Mesothelial cell of epicardium (in vitro differentiated cells): ENCODE data around the gene APOBEC2. TPM values are rescaled to one million over a fixed set of nuclear protein-coding genes. Genes with fewer than 3 reads are reported as not detected.

ENCODE experiments used
- DNase-seq, 2 experiments: peaks; one replicate each; pipeline ENCODE4 v3.0.0; 2021; ENCODE audit warnings: low spot score in 2 of 2; ENCODE audit not compliant: unreplicated experiment in 2 of 2
- H3K27ac Mint-ChIP-seq: 2 replicates; pipeline ENCODE4 v1.8.0; 2021; ENCODE audit warnings: mixed read lengths
- H3K27me3 Mint-ChIP-seq: 2 replicates; pipeline ENCODE4 v1.8.0; 2021; ENCODE audit warnings: low read depth, mixed read lengths
- H3K36me3 Mint-ChIP-seq: 2 replicates; pipeline ENCODE4 v1.8.0; 2021; ENCODE audit warnings: mixed read lengths
- H3K4me1 Mint-ChIP-seq: 2 replicates; pipeline ENCODE4 v1.8.0; 2021; ENCODE audit warnings: mixed read lengths
- H3K4me3 Mint-ChIP-seq: 2 replicates; pipeline ENCODE4 v1.8.0; 2021; ENCODE audit warnings: mild to moderate bottlenecking, moderate library complexity, mixed read lengths
- H3K9me3 Mint-ChIP-seq: 2 replicates; pipeline ENCODE4 v1.8.0; 2021; ENCODE audit warnings: mixed read lengths
- CTCF ChIP-seq: fragments of 200-600 bp; sonication (generic); IDR thresholded peaks from one replicate; pipeline ENCODE4 v1.5.0; 2021; ENCODE audit warnings: antibody characterized with exemption; ENCODE audit not compliant: unreplicated experiment
- total RNA-seq: library from RNA; stranded (reverse); gene quantifications from 3 replicates; pipeline ENCODE4 v1.2.1, GENCODE V29; 2021

The APOBEC2 gene
- total RNA-seq, 1 donor from 2014 or later, result 0.51 TPM

GRCh38 chr6:41047745-41048732, 5.0 kb upstream of the APOBEC2 start:
- no peak for TF ChIP-seq CTCF
- H3K4me3 Mint-ChIP-seq, result no peak overlapping the region
- no peak overlapping the region for H3K27ac Mint-ChIP-seq
- H3K27me3 Mint-ChIP-seq, result no peaks in the 10 kb centered on the region
- H3K4me1 Mint-ChIP-seq, result peaks cover 35% of the 10 kb centered on the region
- no peak for DNase-seq
- no peaks in the 10 kb centered on the region for H3K9me3 Mint-ChIP-seq
- no peaks in the 10 kb centered on the region for H3K36me3 Mint-ChIP-seq

GRCh38 chr6:41049521-41049920, 3.5 kb upstream of the APOBEC2 start:
- no peaks in the 10 kb centered on the region for H3K9me3 Mint-ChIP-seq
- TF ChIP-seq CTCF, result no peak
- peak overlapping the region; percentile 41 for H3K27ac Mint-ChIP-seq
- no peak overlapping the region for H3K4me3 Mint-ChIP-seq
- H3K27me3 Mint-ChIP-seq, result no peaks in the 10 kb centered on the region
- no peaks in the 10 kb centered on the region for H3K36me3 Mint-ChIP-seq
- peaks cover 39% of the 10 kb centered on the region for H3K4me1 Mint-ChIP-seq
- no peak for DNase-seq

- no peak for TF ChIP-seq CTCF
- DNase-seq, result no peak
- Mint-ChIP-seq H3K27me3 (no peaks in the 10 kb centered on the region), H3K27ac (no peak overlapping the region), H3K36me3 (no peaks in the 10 kb centered on the region), H3K4me1 (peaks cover 43% of the 10 kb centered on the region), H3K4me3 (no peak overlapping the region), H3K9me3 (no peaks in the 10 kb centered on the region)
Measured at GRCh38 chr6:41049955-41050354, 3.0 kb upstream of the APOBEC2 start.

GRCh38 chr6:41050536-41050935, 2.5 kb upstream of the APOBEC2 start:
- Mint-ChIP-seq H3K27me3 (no peaks in the 10 kb centered on the region), H3K4me1 (peaks cover 45% of the 10 kb centered on the region), H3K27ac (no peak overlapping the region), H3K9me3 (no peaks in the 10 kb centered on the region), H3K4me3 (no peak overlapping the region), H3K36me3 (no peaks in the 10 kb centered on the region)
- no peak for TF ChIP-seq CTCF
- no peak for DNase-seq

GRCh38 chr6:41051873-41052272, 1.1 kb upstream of the APOBEC2 start:
- TF ChIP-seq CTCF, result no peak
- no peak overlapping the region for H3K4me3 Mint-ChIP-seq
- no peak for DNase-seq
- H3K9me3 Mint-ChIP-seq, result no peaks in the 10 kb centered on the region
- H3K27me3 Mint-ChIP-seq, result no peaks in the 10 kb centered on the region
- peaks cover 45% of the 10 kb centered on the region for H3K4me1 Mint-ChIP-seq
- no peaks in the 10 kb centered on the region for H3K36me3 Mint-ChIP-seq
- H3K27ac Mint-ChIP-seq, result no peak overlapping the region
